ENCODE results near the gene ATCAY. TPM values are rescaled to one million over a fixed set of nuclear protein-coding genes. Genes with fewer than 3 reads are reported as not detected.

ATCAY gene
- total RNA-seq (2014; rRNA removed; shearing (Covaris generic)) (not detected in 2 replicates), polyA plus RNA-seq (2016; fragmentation: Nextera tagmentation; extraction: Ambion mirVana) (not detected in 2 replicates)

GRCh38 chr19:3880471-3881271 lies at the start of gene ATCAY:
ATCAY (plus strand) TSS chr19:3880685; CDS start chr19:3885768, 5,083 bp downstream.
- no peak within 1 kb of the TSS for H3K4me3 ChIP-seq
- no peak within 1 kb of the TSS for H3K27ac ChIP-seq
- no peaks in the 10 kb centered on the region for H3K9me3 ChIP-seq (ENCODE audit: low read depth)
- no peak within 1 kb of the TSS for H3K9ac ChIP-seq
- H4K20me1 ChIP-seq (ENCODE audit: insufficient read depth) = no peaks in the 10 kb centered on the region
- H3K9me2 ChIP-seq (ENCODE audit: insufficient read depth) = no peaks in the 10 kb centered on the region
- TF ChIP-seq EZH2 (IDR thresholded peaks at IDR 0.05; ENCODE audit: insufficient read depth, poor library complexity, severe bottlenecking) = no peak
- TF ChIP-seq EZH2phosphoT487 (IDR thresholded peaks at IDR 0.05; ENCODE audit: insufficient read depth, low read depth) = 0 out of 2 replicates have a peak, but pooled peaks have one; percentile 13
- no peak within 1 kb of the TSS for H3K4me2 ChIP-seq (ENCODE audit: unreplicated experiment)
- no peak within 1 kb of the TSS for H2AFZ ChIP-seq
- no peaks in the 10 kb centered on the region for H3F3A ChIP-seq (ENCODE audit: insufficient read depth)
- no peaks in the 10 kb centered on the region for H3K79me2 ChIP-seq (ENCODE audit: insufficient read depth)
- no peaks in the 10 kb centered on the region for H3K4me1 ChIP-seq (ENCODE audit: insufficient read depth)
- WGBS, 2 experiments (ENCODE audit: low coverage in 1 of 2, low lambda C conversion rate in 2 of 2, missing lambda C conversion rate in 2 of 2) = 2 to 3% methylated on average over 35 to 41 of the region's 49 CpGs
- in situ Hi-C loops (cut with MboI) = no loop called here
- DNase-seq = no peak
- H3K36me3 ChIP-seq (ENCODE audit: low read depth) = no peaks in the 10 kb centered on the region
- H3K27me3 ChIP-seq (replicated peaks; ENCODE audit: insufficient read depth) = peaks cover 33% of the 10 kb centered on the region

- in situ Hi-C loops (cut with MboI) = no loop called here
- Histone ChIP-seq H4K20me1 (ENCODE audit: insufficient read depth) (no peaks in the 10 kb centered on the region), H3K4me1 (ENCODE audit: insufficient read depth) (no peaks in the 10 kb centered on the region), H3F3A (ENCODE audit: insufficient read depth) (no peaks in the 10 kb centered on the region), H3K27ac (no peak overlapping the region), H3K4me3 (no peak overlapping the region), H3K4me2 (ENCODE audit: unreplicated experiment) (no peak overlapping the region), H3K9ac (no peak overlapping the region), H3K27me3 (replicated peaks; ENCODE audit: insufficient read depth) (peaks cover 23% of the 10 kb centered on the region), H3K9me3 (ENCODE audit: low read depth) (no peaks in the 10 kb centered on the region), H3K9me2 (ENCODE audit: insufficient read depth) (no peaks in the 10 kb centered on the region), H2AFZ (no peak overlapping the region), H3K79me2 (ENCODE audit: insufficient read depth) (no peaks in the 10 kb centered on the region), H3K36me3 (ENCODE audit: low read depth) (no peaks in the 10 kb centered on the region)
- TF ChIP-seq EZH2 (IDR thresholded peaks at IDR 0.05; ENCODE audit: insufficient read depth, poor library complexity, severe bottlenecking) (no peak), EZH2phosphoT487 (IDR thresholded peaks at IDR 0.05; ENCODE audit: insufficient read depth, low read depth) (no peak)
- no peak for DNase-seq
- WGBS, 2 experiments (ENCODE audit: low coverage in 1 of 2, low lambda C conversion rate in 2 of 2, missing lambda C conversion rate in 2 of 2) = 52 to 55% methylated on average over 15 to 19 of the region's 19 CpGs
Measured at GRCh38 chr19:3831601-3832000, 48.9 kb upstream of the ATCAY start.

GRCh38 chr19:3832001-3832400 lies 48.5 kb upstream of the ATCAY start:
- Histone ChIP-seq H3K9ac (no peak overlapping the region), H3K4me2 (ENCODE audit: unreplicated experiment) (no peak overlapping the region), H3K4me1 (ENCODE audit: insufficient read depth) (no peaks in the 10 kb centered on the region), H3K27me3 (replicated peaks; ENCODE audit: insufficient read depth) (peaks cover 23% of the 10 kb centered on the region), H3K9me2 (ENCODE audit: insufficient read depth) (no peaks in the 10 kb centered on the region), H3K79me2 (ENCODE audit: insufficient read depth) (no peaks in the 10 kb centered on the region), H3K27ac (no peak overlapping the region), H4K20me1 (ENCODE audit: insufficient read depth) (no peaks in the 10 kb centered on the region), H3K4me3 (no peak overlapping the region), H3F3A (ENCODE audit: insufficient read depth) (no peaks in the 10 kb centered on the region), H3K36me3 (ENCODE audit: low read depth) (no peaks in the 10 kb centered on the region), H3K9me3 (ENCODE audit: low read depth) (no peaks in the 10 kb centered on the region), H2AFZ (no peak overlapping the region)
- WGBS, 2 experiments (ENCODE audit: low coverage in 1 of 2, low lambda C conversion rate in 2 of 2, missing lambda C conversion rate in 2 of 2) = 71 to 73% methylated on average over 6 of the region's 6 CpGs
- no peak for TF ChIP-seq EZH2phosphoT487 (IDR thresholded peaks at IDR 0.05; ENCODE audit: insufficient read depth, low read depth)
- TF ChIP-seq EZH2 (IDR thresholded peaks at IDR 0.05; ENCODE audit: insufficient read depth, poor library complexity, severe bottlenecking) = no peak
- in situ Hi-C loops (cut with MboI) = no loop called here
- DNase-seq = no peak

GRCh38 chr19:3833578-3834348 lies 46.7 kb upstream of the ATCAY start:
- in situ Hi-C loops (cut with MboI) = no loop called here
- no peak for DNase-seq
- no peak for TF ChIP-seq EZH2 (IDR thresholded peaks at IDR 0.05; ENCODE audit: insufficient read depth, poor library complexity, severe bottlenecking)
- no peak for TF ChIP-seq EZH2phosphoT487 (IDR thresholded peaks at IDR 0.05; ENCODE audit: insufficient read depth, low read depth)
- no peak overlapping the region for H3K4me2 ChIP-seq (ENCODE audit: unreplicated experiment)
- no peaks in the 10 kb centered on the region for H3F3A ChIP-seq (ENCODE audit: insufficient read depth)
- H3K9ac ChIP-seq = no peak overlapping the region
- WGBS, 2 experiments (ENCODE audit: low coverage in 1 of 2, low lambda C conversion rate in 2 of 2, missing lambda C conversion rate in 2 of 2) = 56 to 60% methylated on average over 32 to 34 of the region's 34 CpGs
- H3K9me3 ChIP-seq (ENCODE audit: low read depth) = no peaks in the 10 kb centered on the region
- H3K9me2 ChIP-seq (ENCODE audit: insufficient read depth) = no peaks in the 10 kb centered on the region
- H4K20me1 ChIP-seq (ENCODE audit: insufficient read depth) = no peaks in the 10 kb centered on the region
- no peaks in the 10 kb centered on the region for H3K4me1 ChIP-seq (ENCODE audit: insufficient read depth)
- H3K4me3 ChIP-seq = no peak overlapping the region
- no peak overlapping the region for H3K27ac ChIP-seq
- H3K27me3 ChIP-seq (replicated peaks; ENCODE audit: insufficient read depth) = peaks cover 23% of the 10 kb centered on the region
- no peaks in the 10 kb centered on the region for H3K79me2 ChIP-seq (ENCODE audit: insufficient read depth)
- no peaks in the 10 kb centered on the region for H3K36me3 ChIP-seq (ENCODE audit: low read depth)
- no peak overlapping the region for H2AFZ ChIP-seq

Data from GM23248 (cell line).